ENCODE measurements around the gene PTGES2.

DNA sequence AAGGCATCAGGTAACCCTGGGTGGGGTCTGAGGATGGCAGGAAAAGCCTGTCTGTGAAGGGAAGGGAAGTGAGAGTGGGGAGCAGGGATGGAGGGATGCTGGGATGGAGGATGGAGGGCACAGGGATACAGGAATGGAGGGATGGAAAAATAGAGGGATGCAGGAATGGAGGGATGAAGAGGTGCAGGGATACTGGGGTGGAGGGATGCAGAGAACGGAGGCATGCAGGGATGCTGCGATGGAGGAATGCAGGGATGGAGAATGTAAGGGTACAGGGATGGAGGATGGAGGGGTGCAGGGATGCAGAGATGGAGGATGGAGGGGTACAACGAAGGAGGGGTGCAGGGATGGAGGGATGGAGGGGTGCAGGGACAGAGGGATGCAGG is 9.1 kb downstream of the PTGES2 start:
- TF ChIP-seq POLR2A (IDR thresholded peaks at IDR 0.05; ENCODE audit: low read depth, low read length) (no peak), POLR2AphosphoS5 (IDR thresholded peaks at IDR 0.05; ENCODE audit: low read depth, low read length) (no peak; the same call in 1 of the 2 replicates), TAF1 (IDR thresholded peaks at IDR 0.05; ENCODE audit: low read depth, low read length) (no peak)
